PFSK-1 (cell line): ENCODE measurements around the gene TUBA8.

Experiments used
- REST ChIP-seq, 2 experiments: IDR thresholded peaks; 2 replicates each; pipeline versions ENCODE4 v1.6.1 to v1.8.0; 2011 to 2012; ENCODE audit warnings: low read depth in 2 of 2, low read length in 2 of 2, control low read depth in 1 of 2, inconsistent platforms in 1 of 2, mild to moderate bottlenecking in 1 of 2, moderate library complexity in 1 of 2; ENCODE audit not compliant: insufficient read depth in 1 of 2
- SIN3A ChIP-seq: IDR thresholded peaks from 2 replicates; pipeline ENCODE4 v1.6.1; 2012; ENCODE audit warnings: mild to moderate bottlenecking, low read length, moderate library complexity, borderline replicate concordance; ENCODE audit not compliant: insufficient read depth

- TF ChIP-seq SIN3A (no peak), REST (IDR thresholded peaks at IDR 0.05; ENCODE audit: insufficient read depth in 1 of 2, low read depth in 2 of 2, low read length in 2 of 2) (no peak)
Observed at GRCh38 chr22:18062421-18062820, 48.2 kb upstream of the TUBA8 start.
